HEK293 (cell line): Measurements from ENCODE around the gene CAMTA2.

Experiments
- GLI2 ChIP-seq: fragments of 450-650 bp; formaldehyde crosslinking; IDR thresholded peaks from 2 replicates; pipeline ENCODE4; 2017; ENCODE audit warnings: missing biosample characterization, missing genetic modification characterization, low read depth, borderline replicate concordance
- KLF8 ChIP-seq: fragments of 450-650 bp; formaldehyde crosslinking; IDR thresholded peaks from 2 replicates; pipeline ENCODE4 v1.5.1; 2016; ENCODE audit warnings: missing biosample characterization, missing genetic modification characterization
- MEIS1 ChIP-seq: sonication (generic); formaldehyde crosslinking; IDR thresholded peaks from 2 replicates; pipeline ENCODE4 v1.8.1; 2022; ENCODE audit warnings: missing genetic modification reagents, mild to moderate bottlenecking, borderline replicate concordance
- OSR2 ChIP-seq: fragments of 450-650 bp; formaldehyde crosslinking; IDR thresholded peaks from 2 replicates; pipeline ENCODE4 v1.5.1; 2016; ENCODE audit warnings: missing biosample characterization, missing genetic modification characterization
- RBAK ChIP-seq: fragments of 450-650 bp; formaldehyde crosslinking; IDR thresholded peaks from 2 replicates; pipeline ENCODE4 v1.5.1; 2016; ENCODE audit warnings: missing biosample characterization, missing genetic modification characterization
- SCRT2 ChIP-seq: fragments of 450-650 bp; formaldehyde crosslinking; IDR thresholded peaks from 2 replicates; pipeline ENCODE4 v1.5.1; 2016; ENCODE audit warnings: missing biosample characterization, missing genetic modification characterization
- WT1 ChIP-seq: fragments of 450-650 bp; formaldehyde crosslinking; IDR thresholded peaks from 2 replicates; pipeline ENCODE4 v1.5.1; 2016; ENCODE audit warnings: missing biosample characterization, missing genetic modification characterization
- ZBTB8A ChIP-seq: fragments of 450-650 bp; formaldehyde crosslinking; IDR thresholded peaks from 2 replicates; pipeline ENCODE4 v1.5.1; 2016; ENCODE audit warnings: missing biosample characterization, missing genetic modification characterization
- ZEB2 ChIP-seq: fragments of 450-650 bp; formaldehyde crosslinking; IDR thresholded peaks from 2 replicates; pipeline ENCODE4 v1.5.1; 2016; ENCODE audit warnings: missing biosample characterization, missing genetic modification characterization
- ZFP37 ChIP-seq: fragments of 450-650 bp; formaldehyde crosslinking; IDR thresholded peaks from 2 replicates; pipeline ENCODE4 v1.5.1; 2016; ENCODE audit warnings: missing biosample characterization, missing genetic modification characterization
- ZNF114 ChIP-seq: fragments of 450-650 bp; formaldehyde crosslinking; IDR thresholded peaks from 2 replicates; pipeline ENCODE4 v1.5.0; 2017; ENCODE audit warnings: missing biosample characterization, missing genetic modification characterization
- ZNF138 ChIP-seq: fragments of 450-650 bp; formaldehyde crosslinking; IDR thresholded peaks from 2 replicates; pipeline ENCODE4 v1.5.1; 2016; ENCODE audit warnings: missing biosample characterization, missing genetic modification characterization, borderline replicate concordance
- ZNF223 ChIP-seq: fragments of 450-650 bp; formaldehyde crosslinking; IDR thresholded peaks from 2 replicates; pipeline ENCODE4 v1.5.1; 2016; ENCODE audit warnings: missing biosample characterization, missing genetic modification characterization
- ZNF274 ChIP-seq, 2 experiments: fragments of 200-500 bp in 1 of 2; fragments of 450-650 bp in 1 of 2; sonication (Bioruptor generic) in 1 of 2; formaldehyde crosslinking in 1 of 2; IDR thresholded peaks; 2 replicates each; pipeline versions ENCODE4 v1.5.1 to v1.6.1; 2014 to 2016; ENCODE audit warnings: borderline replicate concordance in 1 of 2, inconsistent platforms in 1 of 2, low read length in 1 of 2, missing biosample characterization in 1 of 2, missing genetic modification characterization in 1 of 2
- ZNF335 ChIP-seq: fragments of 450-650 bp; formaldehyde crosslinking; conservative IDR thresholded peaks from 2 replicates; pipeline ENCODE4 v1.5.1; 2016; ENCODE audit warnings: missing biosample characterization, missing genetic modification characterization
- ZNF366 ChIP-seq: fragments of 450-650 bp; formaldehyde crosslinking; conservative IDR thresholded peaks from 2 replicates; pipeline ENCODE4 v1.5.1; 2016; ENCODE audit warnings: missing biosample characterization, missing genetic modification characterization
- ZNF37A ChIP-seq: fragments of 450-650 bp; IDR thresholded peaks from 2 replicates; pipeline ENCODE4 v1.5.1; 2018; ENCODE audit warnings: missing biosample characterization, missing genetic modification characterization
- ZNF391 ChIP-seq: fragments of 450-650 bp; formaldehyde crosslinking; IDR thresholded peaks from 2 replicates; pipeline ENCODE4 v1.5.1; 2016; ENCODE audit warnings: low read depth, missing biosample characterization, missing genetic modification characterization, borderline replicate concordance
- ZNF529 ChIP-seq: fragments of 450-650 bp; formaldehyde crosslinking; IDR thresholded peaks from 2 replicates; pipeline ENCODE4 v1.5.1; 2017; ENCODE audit warnings: missing genetic modification characterization, missing biosample characterization; ENCODE audit not compliant: insufficient replicate concordance
- ZNF549 ChIP-seq: fragments of 450-650 bp; IDR thresholded peaks from 2 replicates; pipeline ENCODE4 v1.5.1; 2018; ENCODE audit warnings: missing biosample characterization, missing genetic modification characterization, mild to moderate bottlenecking, inconsistent platforms, moderate library complexity
- ZNF776 ChIP-seq: fragments of 450-650 bp; formaldehyde crosslinking; IDR thresholded peaks from 2 replicates; pipeline ENCODE4 v1.5.0; 2017; ENCODE audit warnings: missing biosample characterization, missing genetic modification characterization, borderline replicate concordance
- ZNF837 ChIP-seq: fragments of 450-650 bp; formaldehyde crosslinking; IDR thresholded peaks from 2 replicates; pipeline ENCODE4 v1.5.1; 2016; ENCODE audit warnings: missing biosample characterization, missing genetic modification characterization
- ZSCAN30 ChIP-seq: fragments of 450-650 bp; IDR thresholded peaks from 2 replicates; pipeline ENCODE4 v1.5.1; 2018; ENCODE audit warnings: missing biosample characterization, mild to moderate bottlenecking, missing genetic modification characterization, moderate library complexity
- TF ChIP-seq, protein P1 (sequence below): fragments of 450-650 bp; formaldehyde crosslinking; IDR thresholded peaks from 2 replicates; pipeline ENCODE4 v1.5.1; 2016; ENCODE audit warnings: missing biosample characterization, missing genetic modification characterization
- TF ChIP-seq, protein P2 (sequence below): fragments of 450-650 bp; IDR thresholded peaks from 2 replicates; pipeline ENCODE4 v1.5.1; 2018; ENCODE audit warnings: missing biosample characterization, mild to moderate bottlenecking, missing genetic modification characterization
- TF ChIP-seq, protein P3 (sequence below): fragments of 450-650 bp; IDR thresholded peaks from 2 replicates; pipeline ENCODE4 v1.5.1; 2018; ENCODE audit warnings: missing biosample characterization, missing genetic modification characterization
- TF ChIP-seq, protein P4 (sequence below): fragments of 450-650 bp; formaldehyde crosslinking; IDR thresholded peaks from 2 replicates; pipeline ENCODE4 v1.5.1; 2017; ENCODE audit warnings: missing biosample characterization, missing genetic modification characterization
- TF ChIP-seq, protein P5 (sequence below): fragments of 450-650 bp; formaldehyde crosslinking; IDR thresholded peaks from 2 replicates; pipeline ENCODE4 v1.5.1; 2016; ENCODE audit warnings: missing biosample characterization, missing genetic modification characterization
- TF ChIP-seq, protein P6 (sequence below): sonication (generic); formaldehyde crosslinking; IDR thresholded peaks from 2 replicates; pipeline ENCODE4 v1.8.1; 2022; ENCODE audit warnings: mild to moderate bottlenecking, moderate library complexity, missing genetic modification reagents

The CAMTA2 gene

DNA sequence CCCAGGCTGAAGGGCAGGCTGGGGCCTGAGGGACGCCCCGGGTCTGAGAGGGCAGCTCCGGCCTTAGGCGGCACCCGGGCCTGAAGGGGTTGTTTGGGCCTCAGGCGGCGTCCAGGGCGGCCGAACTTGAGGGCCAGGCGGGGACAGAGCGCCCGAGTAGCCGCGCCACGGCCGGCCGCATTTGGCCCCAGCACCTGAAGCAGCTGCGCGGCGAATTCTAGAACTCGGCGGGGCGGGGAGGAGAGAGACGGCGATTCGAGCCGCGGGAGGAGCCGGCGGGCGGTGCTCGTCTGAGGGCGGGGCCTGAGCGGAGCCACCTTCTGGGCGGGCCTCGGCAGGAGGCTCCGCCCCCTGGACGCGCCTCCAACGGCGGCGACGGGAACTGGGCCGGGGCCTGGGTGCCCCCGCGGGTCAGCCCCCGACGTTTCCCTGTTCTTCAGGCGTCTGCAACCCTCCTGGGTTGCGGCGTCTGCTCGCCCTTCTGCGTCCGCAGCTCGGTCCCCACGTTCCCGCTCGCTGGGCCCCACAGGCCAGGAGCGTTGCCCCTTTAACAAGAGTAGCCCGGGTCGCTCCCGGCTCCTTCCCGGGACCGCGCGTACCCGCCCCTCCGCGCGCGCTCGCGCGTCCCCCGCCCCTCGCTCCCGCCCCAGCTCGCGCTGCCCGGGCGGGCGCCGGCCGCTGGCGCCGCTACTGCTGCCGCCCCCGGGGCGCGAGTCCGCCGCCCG is 10.0 kb upstream of the CAMTA2 start, which contains the start of the genes INCA1 and KIF1C (continued):
- TF ChIP-seq, protein P1, sequence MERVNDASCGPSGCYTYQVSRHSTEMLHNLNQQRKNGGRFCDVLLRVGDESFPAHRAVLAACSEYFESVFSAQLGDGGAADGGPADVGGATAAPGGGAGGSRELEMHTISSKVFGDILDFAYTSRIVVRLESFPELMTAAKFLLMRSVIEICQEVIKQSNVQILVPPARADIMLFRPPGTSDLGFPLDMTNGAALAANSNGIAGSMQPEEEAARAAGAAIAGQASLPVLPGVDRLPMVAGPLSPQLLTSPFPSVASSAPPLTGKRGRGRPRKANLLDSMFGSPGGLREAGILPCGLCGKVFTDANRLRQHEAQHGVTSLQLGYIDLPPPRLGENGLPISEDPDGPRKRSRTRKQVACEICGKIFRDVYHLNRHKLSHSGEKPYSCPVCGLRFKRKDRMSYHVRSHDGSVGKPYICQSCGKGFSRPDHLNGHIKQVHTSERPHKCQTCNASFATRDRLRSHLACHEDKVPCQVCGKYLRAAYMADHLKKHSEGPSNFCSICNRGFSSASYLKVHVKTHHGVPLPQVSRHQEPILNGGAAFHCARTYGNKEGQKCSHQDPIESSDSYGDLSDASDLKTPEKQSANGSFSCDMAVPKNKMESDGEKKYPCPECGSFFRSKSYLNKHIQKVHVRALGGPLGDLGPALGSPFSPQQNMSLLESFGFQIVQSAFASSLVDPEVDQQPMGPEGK (tag by site-specific recombination), result peak; percentile 77
- TF ChIP-seq ZFP37, result no peak
- TF ChIP-seq ZNF549 (tag by site-specific recombination), result no peak
- TF ChIP-seq ZNF529 (tag by site-specific recombination), result no peak
- no peak for TF ChIP-seq OSR2 (tag by site-specific recombination)
- no peak for TF ChIP-seq MEIS1 (CRISPR knock-in tag)
- TF ChIP-seq WT1 (tag by site-specific recombination), result no peak
- TF ChIP-seq KLF8 (tag by site-specific recombination), result peak; percentile 89
- peak; percentile 90 for TF ChIP-seq ZNF335 (tag by site-specific recombination)
- no peak for TF ChIP-seq ZNF837 (tag by site-specific recombination)
- TF ChIP-seq ZNF391, result 0 out of 2 replicates have a peak, but pooled peaks have one; percentile 10
- no peak for TF ChIP-seq ZNF114
- TF ChIP-seq ZNF138, result no peak
- TF ChIP-seq ZNF274 (IDR thresholded peaks at IDR 0.05; ENCODE audit: low read length), result no peak
- no peak for TF ChIP-seq ZNF274 (tag by site-specific recombination; IDR thresholded peaks at IDR 0.05; ENCODE audit: borderline replicate concordance)
- TF ChIP-seq, protein P2, sequence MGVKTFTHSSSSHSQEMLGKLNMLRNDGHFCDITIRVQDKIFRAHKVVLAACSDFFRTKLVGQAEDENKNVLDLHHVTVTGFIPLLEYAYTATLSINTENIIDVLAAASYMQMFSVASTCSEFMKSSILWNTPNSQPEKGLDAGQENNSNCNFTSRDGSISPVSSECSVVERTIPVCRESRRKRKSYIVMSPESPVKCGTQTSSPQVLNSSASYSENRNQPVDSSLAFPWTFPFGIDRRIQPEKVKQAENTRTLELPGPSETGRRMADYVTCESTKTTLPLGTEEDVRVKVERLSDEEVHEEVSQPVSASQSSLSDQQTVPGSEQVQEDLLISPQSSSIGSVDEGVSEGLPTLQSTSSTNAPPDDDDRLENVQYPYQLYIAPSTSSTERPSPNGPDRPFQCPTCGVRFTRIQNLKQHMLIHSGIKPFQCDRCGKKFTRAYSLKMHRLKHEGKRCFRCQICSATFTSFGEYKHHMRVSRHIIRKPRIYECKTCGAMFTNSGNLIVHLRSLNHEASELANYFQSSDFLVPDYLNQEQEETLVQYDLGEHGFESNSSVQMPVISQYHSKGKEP (tag by site-specific recombination), result no peak
- TF ChIP-seq GLI2 (tag by site-specific recombination), result no peak
- TF ChIP-seq ZNF776, result no peak
- TF ChIP-seq ZEB2, result peak; percentile 58
- 0 out of 2 replicates have a peak, but pooled peaks have one; percentile 30 for TF ChIP-seq ZNF37A (tag by site-specific recombination)
- TF ChIP-seq, protein P3, sequence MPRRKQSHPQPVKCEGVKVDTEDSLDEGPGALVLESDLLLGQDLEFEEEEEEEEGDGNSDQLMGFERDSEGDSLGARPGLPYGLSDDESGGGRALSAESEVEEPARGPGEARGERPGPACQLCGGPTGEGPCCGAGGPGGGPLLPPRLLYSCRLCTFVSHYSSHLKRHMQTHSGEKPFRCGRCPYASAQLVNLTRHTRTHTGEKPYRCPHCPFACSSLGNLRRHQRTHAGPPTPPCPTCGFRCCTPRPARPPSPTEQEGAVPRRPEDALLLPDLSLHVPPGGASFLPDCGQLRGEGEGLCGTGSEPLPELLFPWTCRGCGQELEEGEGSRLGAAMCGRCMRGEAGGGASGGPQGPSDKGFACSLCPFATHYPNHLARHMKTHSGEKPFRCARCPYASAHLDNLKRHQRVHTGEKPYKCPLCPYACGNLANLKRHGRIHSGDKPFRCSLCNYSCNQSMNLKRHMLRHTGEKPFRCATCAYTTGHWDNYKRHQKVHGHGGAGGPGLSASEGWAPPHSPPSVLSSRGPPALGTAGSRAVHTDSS, result no peak
- peak; percentile 64 for TF ChIP-seq ZBTB8A (tag by site-specific recombination)
- TF ChIP-seq SCRT2 (tag by site-specific recombination), result no peak
- TF ChIP-seq, protein P4, sequence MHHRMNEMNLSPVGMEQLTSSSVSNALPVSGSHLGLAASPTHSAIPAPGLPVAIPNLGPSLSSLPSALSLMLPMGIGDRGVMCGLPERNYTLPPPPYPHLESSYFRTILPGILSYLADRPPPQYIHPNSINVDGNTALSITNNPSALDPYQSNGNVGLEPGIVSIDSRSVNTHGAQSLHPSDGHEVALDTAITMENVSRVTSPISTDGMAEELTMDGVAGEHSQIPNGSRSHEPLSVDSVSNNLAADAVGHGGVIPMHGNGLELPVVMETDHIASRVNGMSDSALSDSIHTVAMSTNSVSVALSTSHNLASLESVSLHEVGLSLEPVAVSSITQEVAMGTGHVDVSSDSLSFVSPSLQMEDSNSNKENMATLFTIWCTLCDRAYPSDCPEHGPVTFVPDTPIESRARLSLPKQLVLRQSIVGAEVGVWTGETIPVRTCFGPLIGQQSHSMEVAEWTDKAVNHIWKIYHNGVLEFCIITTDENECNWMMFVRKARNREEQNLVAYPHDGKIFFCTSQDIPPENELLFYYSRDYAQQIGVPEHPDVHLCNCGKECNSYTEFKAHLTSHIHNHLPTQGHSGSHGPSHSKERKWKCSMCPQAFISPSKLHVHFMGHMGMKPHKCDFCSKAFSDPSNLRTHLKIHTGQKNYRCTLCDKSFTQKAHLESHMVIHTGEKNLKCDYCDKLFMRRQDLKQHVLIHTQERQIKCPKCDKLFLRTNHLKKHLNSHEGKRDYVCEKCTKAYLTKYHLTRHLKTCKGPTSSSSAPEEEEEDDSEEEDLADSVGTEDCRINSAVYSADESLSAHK, result no peak
- TF ChIP-seq RBAK (tag by site-specific recombination), result no peak
- TF ChIP-seq, protein P5, sequence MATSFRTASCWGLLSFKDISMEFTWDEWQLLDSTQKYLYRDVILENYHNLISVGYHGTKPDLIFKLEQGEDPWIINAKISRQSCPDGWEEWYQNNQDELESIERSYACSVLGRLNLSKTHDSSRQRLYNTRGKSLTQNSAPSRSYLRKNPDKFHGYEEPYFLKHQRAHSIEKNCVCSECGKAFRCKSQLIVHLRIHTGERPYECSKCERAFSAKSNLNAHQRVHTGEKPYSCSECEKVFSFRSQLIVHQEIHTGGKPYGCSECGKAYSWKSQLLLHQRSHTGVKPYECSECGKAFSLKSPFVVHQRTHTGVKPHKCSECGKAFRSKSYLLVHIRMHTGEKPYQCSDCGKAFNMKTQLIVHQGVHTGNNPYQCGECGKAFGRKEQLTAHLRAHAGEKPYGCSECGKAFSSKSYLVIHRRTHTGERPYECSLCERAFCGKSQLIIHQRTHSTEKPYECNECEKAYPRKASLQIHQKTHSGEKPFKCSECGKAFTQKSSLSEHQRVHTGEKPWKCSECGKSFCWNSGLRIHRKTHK (tag by site-specific recombination), result no peak
- TF ChIP-seq, protein P6, sequence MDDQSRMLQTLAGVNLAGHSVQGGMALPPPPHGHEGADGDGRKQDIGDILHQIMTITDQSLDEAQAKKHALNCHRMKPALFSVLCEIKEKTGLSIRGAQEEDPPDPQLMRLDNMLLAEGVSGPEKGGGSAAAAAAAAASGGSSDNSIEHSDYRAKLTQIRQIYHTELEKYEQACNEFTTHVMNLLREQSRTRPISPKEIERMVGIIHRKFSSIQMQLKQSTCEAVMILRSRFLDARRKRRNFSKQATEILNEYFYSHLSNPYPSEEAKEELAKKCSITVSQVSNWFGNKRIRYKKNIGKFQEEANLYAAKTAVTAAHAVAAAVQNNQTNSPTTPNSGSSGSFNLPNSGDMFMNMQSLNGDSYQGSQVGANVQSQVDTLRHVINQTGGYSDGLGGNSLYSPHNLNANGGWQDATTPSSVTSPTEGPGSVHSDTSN (CRISPR knock-in tag), result peak; percentile 32; the same call in 1 of the 2 replicates
- peak; percentile 11; the same call in 1 of the 2 replicates for TF ChIP-seq ZSCAN30 (tag by site-specific recombination)
- TF ChIP-seq ZNF223 (tag by site-specific recombination), result no peak
- TF ChIP-seq ZNF366, result no peak
